Measurements from ENCODE around the gene CDK14. TPM values are rescaled to one million over a fixed set of nuclear protein-coding genes. Genes with fewer than 3 reads are reported as not detected.

CDK14 gene
- total RNA-seq, 6 donors from 2014 or later = 21.7 to 53.4 (median 37.1) TPM

DNA sequence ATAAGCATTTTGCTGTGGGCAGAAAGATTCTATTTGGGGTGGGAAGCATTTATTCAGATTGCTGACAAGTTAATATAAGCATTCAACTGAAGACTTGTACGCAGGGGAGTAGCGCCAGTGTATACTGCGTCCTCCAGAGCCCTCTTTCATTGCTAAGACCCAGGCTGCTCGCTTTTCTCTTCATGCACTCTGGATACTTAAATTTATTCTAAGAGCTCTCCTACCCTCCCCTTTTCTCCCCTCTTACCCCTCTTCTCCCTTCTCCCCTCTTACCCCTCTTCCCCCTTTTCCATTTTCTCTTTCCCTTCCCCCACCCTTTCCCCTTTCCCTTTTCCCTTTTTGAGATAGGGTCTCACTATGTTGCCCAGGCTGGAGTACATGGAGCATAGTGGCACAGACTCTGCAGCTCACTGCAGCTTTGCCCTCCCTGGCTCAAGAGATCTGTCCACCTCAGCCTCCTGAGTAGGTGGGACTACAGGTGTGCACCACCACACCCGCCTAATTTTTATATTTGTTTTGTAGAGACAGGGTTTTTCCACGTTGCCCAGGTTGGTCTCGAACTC is 125.8 kb downstream of the CDK14 start:
- Histone ChIP-seq H3K36me3 (no peaks in the 10 kb centered on the region), H3K4me3 (no peak overlapping the region), H3K27me3 (no peaks in the 10 kb centered on the region), H3K27ac (peak overlapping the region in 1 of 4 donors; percentile 18), H3K4me1 (peaks cover 15 to 24% (median 21%) of the 10 kb centered on the region in 4 donors), H3K9me3 (no peaks in the 10 kb centered on the region)
- 92 to 93% methylated on average over 7 of the region's 7 CpGs for WGBS, 2 donors
- DNase-seq (no peak), ATAC-seq (ENCODE audit: low FRiP score in 2 of 2) (no peak)
- TF ChIP-seq, protein P1, sequence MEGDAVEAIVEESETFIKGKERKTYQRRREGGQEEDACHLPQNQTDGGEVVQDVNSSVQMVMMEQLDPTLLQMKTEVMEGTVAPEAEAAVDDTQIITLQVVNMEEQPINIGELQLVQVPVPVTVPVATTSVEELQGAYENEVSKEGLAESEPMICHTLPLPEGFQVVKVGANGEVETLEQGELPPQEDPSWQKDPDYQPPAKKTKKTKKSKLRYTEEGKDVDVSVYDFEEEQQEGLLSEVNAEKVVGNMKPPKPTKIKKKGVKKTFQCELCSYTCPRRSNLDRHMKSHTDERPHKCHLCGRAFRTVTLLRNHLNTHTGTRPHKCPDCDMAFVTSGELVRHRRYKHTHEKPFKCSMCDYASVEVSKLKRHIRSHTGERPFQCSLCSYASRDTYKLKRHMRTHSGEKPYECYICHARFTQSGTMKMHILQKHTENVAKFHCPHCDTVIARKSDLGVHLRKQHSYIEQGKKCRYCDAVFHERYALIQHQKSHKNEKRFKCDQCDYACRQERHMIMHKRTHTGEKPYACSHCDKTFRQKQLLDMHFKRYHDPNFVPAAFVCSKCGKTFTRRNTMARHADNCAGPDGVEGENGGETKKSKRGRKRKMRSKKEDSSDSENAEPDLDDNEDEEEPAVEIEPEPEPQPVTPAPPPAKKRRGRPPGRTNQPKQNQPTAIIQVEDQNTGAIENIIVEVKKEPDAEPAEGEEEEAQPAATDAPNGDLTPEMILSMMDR (IDR thresholded peaks at IDR 0.05) = no peak
- TF ChIP-seq POLR2A (IDR thresholded peaks at IDR 0.05) = no peak
- TF ChIP-seq POLR2AphosphoS5 (IDR thresholded peaks at IDR 0.05) = no peak

DNA sequence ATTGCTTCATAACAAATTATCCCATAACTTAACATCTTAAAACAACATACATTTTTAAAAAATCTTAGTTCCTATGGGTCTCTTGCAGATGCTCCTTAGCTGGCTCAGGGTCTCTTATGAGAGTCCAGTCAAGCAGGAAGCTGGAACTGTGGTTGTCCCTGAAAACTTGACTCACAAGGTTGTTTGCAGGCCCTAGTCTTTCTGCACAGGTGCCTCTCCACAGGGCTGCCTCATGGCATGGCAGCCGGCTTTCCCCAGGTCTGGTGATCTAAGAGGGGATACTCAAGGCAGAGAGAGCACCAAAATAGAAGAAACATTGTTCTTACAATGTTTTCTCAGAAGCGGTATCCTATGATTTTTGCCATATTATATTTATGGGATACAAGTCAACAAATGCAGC is 127.1 kb downstream of the CDK14 start:
- no peak overlapping the region for H3K4me3 ChIP-seq
- no peaks in the 10 kb centered on the region for H3K9me3 ChIP-seq
- WGBS, 2 donors = 81 to 87% methylated on average over 1 to 2 of the region's 2 CpGs
- no peak overlapping the region for H3K27ac ChIP-seq
- ATAC-seq (ENCODE audit: low FRiP score in 2 of 2) (no peak), DNase-seq (no peak)
- H3K27me3 ChIP-seq = no peaks in the 10 kb centered on the region
- TF ChIP-seq POLR2A (IDR thresholded peaks at IDR 0.05) = no peak
- TF ChIP-seq, protein P1 (IDR thresholded peaks at IDR 0.05) = no peak
- no peak for TF ChIP-seq EP300 (IDR thresholded peaks at IDR 0.05)
- TF ChIP-seq POLR2AphosphoS5 (IDR thresholded peaks at IDR 0.05) = no peak
- H3K36me3 ChIP-seq = no peaks in the 10 kb centered on the region
- H3K4me1 ChIP-seq = peaks cover 14 to 23% (median 20%) of the 10 kb centered on the region in 4 donors

DNA sequence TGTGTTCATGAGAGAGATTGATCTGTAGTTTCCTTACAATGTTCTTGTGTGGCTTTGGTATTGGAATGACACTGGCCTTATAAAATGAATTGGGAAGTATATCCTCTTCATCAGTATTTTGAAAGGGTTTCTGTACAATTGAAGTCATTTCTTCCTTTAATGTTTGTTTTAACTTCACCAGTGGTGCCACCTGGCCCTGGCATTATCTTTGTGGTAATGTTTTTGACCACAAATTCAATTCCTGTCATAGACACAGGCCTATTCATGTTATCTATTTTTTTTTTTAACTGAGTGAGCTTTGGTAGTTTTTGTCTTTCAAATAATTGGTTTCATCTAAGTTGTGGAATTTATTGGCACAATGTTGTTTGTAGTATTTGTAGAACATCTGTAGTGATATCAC is 127.7 kb downstream of the CDK14 start:
- H3K27ac ChIP-seq = no peak overlapping the region
- ATAC-seq (ENCODE audit: low FRiP score in 2 of 2) = no peak
- TF ChIP-seq, protein P1 (IDR thresholded peaks at IDR 0.05) = no peak
- no peak for TF ChIP-seq POLR2AphosphoS5 (IDR thresholded peaks at IDR 0.05)
- TF ChIP-seq EP300 (IDR thresholded peaks at IDR 0.05) = no peak
- TF ChIP-seq POLR2A (IDR thresholded peaks at IDR 0.05) = no peak

DNA sequence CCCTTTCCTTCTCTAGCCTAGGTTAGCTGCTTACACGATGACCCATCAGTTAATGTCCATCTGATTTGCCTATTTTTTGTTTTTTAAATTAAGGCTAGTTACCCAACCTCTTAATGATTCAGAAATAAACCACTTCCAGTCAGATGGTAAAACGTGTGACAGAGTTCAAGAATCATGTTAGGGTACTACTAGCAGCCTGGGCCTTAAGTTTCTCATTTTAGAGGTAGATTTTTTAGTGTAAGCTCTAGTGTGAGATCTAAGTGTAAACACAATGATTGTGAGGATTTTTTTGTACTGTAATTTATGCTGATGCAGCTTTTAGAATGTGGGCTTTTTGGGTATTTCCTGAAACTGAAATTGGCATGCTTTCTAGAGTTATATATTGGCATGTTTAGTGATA is 130.0 kb downstream of the CDK14 start:
- H3K9me3 ChIP-seq = no peaks in the 10 kb centered on the region
- H3K27me3 ChIP-seq = no peaks in the 10 kb centered on the region
- peaks cover 14 to 19% (median 18%) of the 10 kb centered on the region in 4 donors for H3K4me1 ChIP-seq
- TF ChIP-seq EP300 (IDR thresholded peaks at IDR 0.05) (no peak), POLR2A (IDR thresholded peaks at IDR 0.05) (no peak), POLR2AphosphoS5 (IDR thresholded peaks at IDR 0.05) (no peak)
- TF ChIP-seq, protein P1 (IDR thresholded peaks at IDR 0.05) = no peak
- H3K4me3 ChIP-seq = no peak overlapping the region
- DNase-seq (no peak), ATAC-seq (ENCODE audit: low FRiP score in 2 of 2) (no peak)
- 57 to 59% methylated on average over 2 of the region's 2 CpGs for WGBS, 2 donors
- peak overlapping the region in 2 of 4 donors; percentile 13 to 24 for H3K27ac ChIP-seq
- no peaks in the 10 kb centered on the region for H3K36me3 ChIP-seq

More for the DNA sequence above, 127.7 kb downstream of the CDK14 start:
- H3K4me3 ChIP-seq = no peak overlapping the region
- H3K27me3 ChIP-seq = no peaks in the 10 kb centered on the region
- H3K4me1 ChIP-seq = peaks cover 14 to 23% (median 20%) of the 10 kb centered on the region in 4 donors
- no peak for DNase-seq
- H3K36me3 ChIP-seq = no peaks in the 10 kb centered on the region
- no peaks in the 10 kb centered on the region for H3K9me3 ChIP-seq

DNA sequence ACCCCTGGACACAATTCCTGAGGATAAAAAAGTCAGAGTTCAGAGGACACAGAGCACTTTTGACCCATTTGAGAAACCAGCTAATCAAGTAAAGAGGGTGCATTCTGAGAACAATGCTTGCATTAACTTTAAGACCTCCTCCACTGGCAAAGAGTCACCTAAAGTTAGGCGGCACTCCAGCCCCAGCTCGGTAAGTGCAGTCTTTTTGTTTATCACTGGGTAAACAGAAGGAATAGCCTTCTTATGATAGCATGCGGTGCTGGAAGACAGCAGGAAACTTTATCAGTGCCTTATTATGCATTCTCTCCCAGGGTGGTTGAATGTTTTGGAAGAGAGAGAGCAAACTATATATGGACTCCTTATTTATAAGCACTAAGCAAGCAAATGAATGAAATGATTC is 130.5 kb downstream of the CDK14 start:
- TF ChIP-seq, protein P1 (IDR thresholded peaks at IDR 0.05) = no peak
- TF ChIP-seq POLR2A (IDR thresholded peaks at IDR 0.05) (no peak), EP300 (IDR thresholded peaks at IDR 0.05) (no peak), POLR2AphosphoS5 (IDR thresholded peaks at IDR 0.05) (no peak)
- Histone ChIP-seq H3K9me3 (no peaks in the 10 kb centered on the region), H3K27ac (peak overlapping the region in 3 of 4 donors; percentile 5 to 24 (median 13)), H3K27me3 (no peaks in the 10 kb centered on the region), H3K4me3 (no peak overlapping the region), H3K4me1 (peaks cover 12 to 17% (median 15%) of the 10 kb centered on the region in 4 donors), H3K36me3 (no peaks in the 10 kb centered on the region)
- WGBS, 2 donors = 27 to 30% methylated on average over 3 of the region's 3 CpGs
- DNase-seq = no peak
- no peak for ATAC-seq (ENCODE audit: low FRiP score in 2 of 2)

Data from upper lobe of left lung (tissue), 6 donors.